22Rv1 (cell line): ENCODE data around the gene CNST.

ENCODE experiments used
- H3K27ac ChIP-seq: fragments of 450-650 bp; 2 replicates; pipeline ENCODE4 v1.5.1; 2017
- ZFX ChIP-seq: fragments of 450-650 bp; IDR thresholded peaks from 2 replicates; pipeline ENCODE4 v1.6.1; 2017; ENCODE audit warnings: antibody characterized with exemption, borderline replicate concordance
- TF ChIP-seq, protein P1 (sequence below): fragments of 450-650 bp; IDR thresholded peaks from 2 replicates; pipeline ENCODE4 v1.5.1; 2017; ENCODE audit warnings: mild to moderate bottlenecking

Gene CNST

DNA sequence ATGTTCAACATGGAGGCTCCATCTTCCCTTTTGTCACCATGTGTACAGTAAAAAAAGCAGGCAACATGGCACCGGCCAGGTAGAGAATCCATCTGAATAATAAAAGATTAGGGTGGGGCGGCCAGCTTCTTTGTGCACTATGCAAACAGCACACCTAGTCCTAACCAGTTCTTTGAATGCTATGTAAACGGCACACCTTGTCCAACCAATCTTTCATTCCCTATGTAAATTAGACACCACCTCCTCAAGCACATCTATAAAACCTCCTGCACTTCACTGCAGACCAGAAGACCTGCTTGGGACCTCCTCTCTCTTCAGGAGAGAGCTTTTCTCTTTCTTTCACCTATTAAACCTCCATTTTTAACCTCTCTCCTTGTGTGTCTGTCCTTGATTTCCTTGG is 28.4 kb upstream of the CNST start:
- TF ChIP-seq ZFX: no peak
- TF ChIP-seq, protein P1, sequence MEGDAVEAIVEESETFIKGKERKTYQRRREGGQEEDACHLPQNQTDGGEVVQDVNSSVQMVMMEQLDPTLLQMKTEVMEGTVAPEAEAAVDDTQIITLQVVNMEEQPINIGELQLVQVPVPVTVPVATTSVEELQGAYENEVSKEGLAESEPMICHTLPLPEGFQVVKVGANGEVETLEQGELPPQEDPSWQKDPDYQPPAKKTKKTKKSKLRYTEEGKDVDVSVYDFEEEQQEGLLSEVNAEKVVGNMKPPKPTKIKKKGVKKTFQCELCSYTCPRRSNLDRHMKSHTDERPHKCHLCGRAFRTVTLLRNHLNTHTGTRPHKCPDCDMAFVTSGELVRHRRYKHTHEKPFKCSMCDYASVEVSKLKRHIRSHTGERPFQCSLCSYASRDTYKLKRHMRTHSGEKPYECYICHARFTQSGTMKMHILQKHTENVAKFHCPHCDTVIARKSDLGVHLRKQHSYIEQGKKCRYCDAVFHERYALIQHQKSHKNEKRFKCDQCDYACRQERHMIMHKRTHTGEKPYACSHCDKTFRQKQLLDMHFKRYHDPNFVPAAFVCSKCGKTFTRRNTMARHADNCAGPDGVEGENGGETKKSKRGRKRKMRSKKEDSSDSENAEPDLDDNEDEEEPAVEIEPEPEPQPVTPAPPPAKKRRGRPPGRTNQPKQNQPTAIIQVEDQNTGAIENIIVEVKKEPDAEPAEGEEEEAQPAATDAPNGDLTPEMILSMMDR: no peak
- H3K27ac ChIP-seq: peak overlapping the region; percentile 79

DNA sequence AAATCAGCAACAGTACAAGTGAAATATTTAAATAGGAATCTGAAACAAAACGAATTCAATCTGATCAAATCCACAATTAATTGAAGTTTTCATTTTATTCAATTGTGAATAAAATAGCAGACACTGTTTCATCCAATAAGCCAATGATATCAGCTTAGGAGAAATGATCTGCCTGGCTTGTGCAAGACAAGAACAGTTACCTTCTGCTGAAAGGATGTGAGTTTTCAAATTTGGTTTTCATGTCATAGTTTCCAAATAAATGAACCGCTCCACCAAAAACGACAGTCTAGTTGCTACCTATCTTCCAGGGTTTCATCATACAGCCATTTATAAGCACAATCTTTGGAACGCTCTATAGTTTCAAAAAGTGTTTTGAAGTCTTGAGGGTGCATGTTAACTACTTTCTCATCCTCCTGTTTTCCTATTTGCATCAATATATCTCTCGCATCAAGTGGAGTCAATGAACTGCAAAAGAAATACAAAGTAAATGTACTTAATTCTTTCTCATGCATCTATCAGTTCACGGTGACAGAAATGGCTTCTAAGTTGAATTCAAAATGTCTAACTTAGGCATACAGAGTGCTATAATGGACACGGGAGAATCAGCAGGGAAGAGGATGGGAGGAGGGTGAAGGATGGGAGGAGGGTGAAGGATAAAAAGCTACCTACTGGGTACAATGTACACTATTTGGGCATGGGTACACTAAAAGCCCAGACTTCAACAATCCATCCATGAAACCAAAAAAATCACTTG is 25.3 kb upstream of the CNST start:
- H3K27ac ChIP-seq: no peak overlapping the region
- no peak for TF ChIP-seq ZFX
- TF ChIP-seq, protein P1: no peak

DNA sequence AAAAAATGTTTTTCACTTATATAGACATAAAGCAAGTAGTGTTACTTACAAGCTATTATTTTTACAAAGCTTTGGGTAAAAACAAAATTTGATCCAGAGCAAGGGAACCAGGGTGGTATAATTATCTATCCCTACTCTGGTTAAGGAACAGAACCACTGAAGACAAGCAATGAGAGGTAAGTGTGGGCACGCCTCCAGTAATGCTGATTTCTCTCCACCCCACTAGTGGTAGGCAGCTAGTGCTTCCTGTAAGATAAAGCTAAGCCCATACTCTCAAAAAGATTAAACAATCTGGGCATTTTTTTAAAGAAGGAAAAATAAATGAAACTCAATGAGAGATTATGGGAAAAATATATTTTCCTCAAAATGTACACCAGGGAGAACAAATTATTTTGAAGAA is 22.3 kb upstream of the CNST start:
- no peak overlapping the region for H3K27ac ChIP-seq
- no peak for TF ChIP-seq ZFX
- TF ChIP-seq, protein P1: no peak

DNA sequence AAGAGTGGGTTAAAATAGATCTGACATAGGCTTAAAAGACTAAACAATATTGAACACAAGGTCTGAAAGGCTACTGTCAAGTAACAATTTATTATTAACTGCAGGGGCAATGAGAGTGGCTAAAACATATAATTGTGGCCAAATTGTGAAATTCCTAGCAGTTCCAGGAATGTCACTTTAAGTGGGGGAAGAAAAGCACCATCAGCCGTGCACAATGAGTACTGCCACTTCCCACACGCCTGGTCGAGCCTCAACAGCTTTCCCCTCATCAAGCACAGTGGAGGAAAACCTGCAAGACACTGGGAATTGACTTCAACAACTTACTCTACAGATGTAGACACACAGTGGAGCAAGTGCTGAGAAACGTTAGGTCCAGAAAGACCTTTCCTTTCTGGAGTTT is 16.6 kb upstream of the CNST start:
- TF ChIP-seq, protein P1: no peak
- no peak for TF ChIP-seq ZFX
- H3K27ac ChIP-seq: no peak overlapping the region

DNA sequence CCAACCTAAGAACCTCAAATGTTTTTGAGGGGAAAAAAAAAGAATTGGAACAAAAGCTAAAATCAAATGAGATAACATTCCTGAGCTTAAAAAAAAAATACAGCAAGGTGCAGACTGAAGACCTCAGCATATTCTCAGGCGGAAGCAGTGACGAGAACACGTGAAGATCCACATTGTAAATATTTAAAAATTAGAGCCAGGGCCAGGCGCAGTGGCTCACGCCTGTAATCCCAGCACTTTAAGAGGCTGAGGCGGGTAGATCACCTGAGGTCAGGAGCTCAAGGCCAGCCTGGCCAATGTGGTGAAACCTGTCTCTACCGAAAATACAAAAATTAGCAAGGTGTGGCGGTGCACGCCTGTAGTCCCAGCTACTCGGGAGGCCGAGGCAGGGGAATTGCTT is 15.9 kb upstream of the CNST start:
- H3K27ac ChIP-seq: no peak overlapping the region
- TF ChIP-seq ZFX: no peak
- TF ChIP-seq, protein P1: no peak

DNA sequence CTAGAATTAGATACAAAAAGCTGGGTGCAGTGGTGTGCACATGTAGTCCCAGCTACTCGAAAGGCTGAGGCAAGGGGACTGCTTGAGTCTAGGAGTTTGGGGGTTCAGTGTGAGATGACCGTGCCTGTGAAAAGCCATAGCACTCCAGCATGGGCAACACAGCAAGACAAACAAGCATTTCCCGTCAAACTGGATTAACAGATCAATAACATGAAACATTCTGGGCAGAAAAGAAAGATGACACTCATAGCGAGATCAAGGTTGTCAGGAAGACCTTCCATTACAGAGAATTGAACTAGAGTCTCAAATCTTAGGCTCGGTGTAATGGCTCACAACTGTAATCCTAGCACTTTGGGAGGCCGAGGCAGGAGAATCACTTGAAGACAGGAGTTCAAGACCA is 14.1 kb upstream of the CNST start:
- TF ChIP-seq, protein P1: no peak
- TF ChIP-seq ZFX: no peak
- no peak overlapping the region for H3K27ac ChIP-seq

DNA sequence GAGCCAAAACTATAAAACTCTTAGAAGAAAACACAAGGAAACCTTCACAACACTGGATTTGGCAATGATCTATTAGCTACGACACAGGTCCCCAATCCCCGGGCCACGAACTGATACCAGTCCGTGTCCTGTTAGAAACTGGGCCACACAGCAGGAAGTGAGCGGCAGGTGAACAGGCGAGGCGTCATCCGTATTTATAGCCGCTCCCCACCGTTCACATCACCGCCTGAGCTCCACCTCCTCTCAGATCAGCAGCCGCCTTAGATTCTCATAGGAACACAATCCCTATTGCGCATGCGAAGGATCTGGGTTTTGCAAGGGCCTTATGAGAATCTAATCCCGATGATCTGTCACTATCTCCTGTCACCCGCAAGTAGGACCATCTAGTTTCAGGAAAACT is 12.1 kb upstream of the CNST start:
- TF ChIP-seq ZFX: no peak
- TF ChIP-seq, protein P1: no peak
- no peak overlapping the region for H3K27ac ChIP-seq
